Kasumi-1 (cell line): ENCODE results near the gene C1GALT1.

Experiments
- DNase-seq, 2 experiments: peaks; one replicate each; lab custom pipeline; 2025; lab: John Stamatoyannopoulos, UW

The C1GALT1 gene

GRCh38 chr7:7272294-7272693 is 90.0 kb downstream of the C1GALT1 start:
- no peak for DNase-seq

GRCh38 chr7:7274782-7275181 is 92.4 kb downstream of the C1GALT1 start:
- DNase-seq: no peak

GRCh38 chr7:7276161-7276560 is 93.8 kb downstream of the C1GALT1 start:
- DNase-seq: no peak

- DNase-seq: no peak
These were observed 108.2 kb downstream of the C1GALT1 start for GRCh38 chr7:7290429-7291122.

- no peak for DNase-seq
These were observed 109.7 kb downstream of the C1GALT1 start for GRCh38 chr7:7292085-7292484.

GRCh38 chr7:7292608-7293007 is 110.3 kb downstream of the C1GALT1 start:
- no peak for DNase-seq

- DNase-seq: no peak
These were observed 110.7 kb downstream of the C1GALT1 start for GRCh38 chr7:7293092-7293491.

- DNase-seq: no peak
These were observed 112.6 kb downstream of the C1GALT1 start for GRCh38 chr7:7294911-7295310.
